Measurements from ENCODE around the gene PCCA.

DNA sequence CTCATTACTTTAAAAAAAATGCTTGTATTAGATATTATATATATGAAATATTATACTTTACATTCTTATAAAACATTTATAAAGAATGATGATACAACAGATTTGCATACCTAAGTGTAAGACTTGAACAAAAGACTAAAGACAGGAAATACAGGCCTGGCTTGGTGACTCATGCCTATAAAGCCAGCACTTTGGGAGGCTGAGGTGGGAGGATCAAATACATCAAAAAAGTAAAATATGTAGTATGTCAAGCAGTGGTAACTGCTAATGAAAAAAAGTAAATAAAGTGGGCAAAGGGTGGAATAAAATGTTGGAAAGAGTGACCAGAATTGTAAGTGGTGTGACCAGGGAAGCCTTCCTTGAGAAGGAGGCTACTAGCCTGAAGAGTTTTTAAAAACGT is 366.0 kb downstream of the PCCA start:
- no peak for TF ChIP-seq TEAD4 (CRISPR knock-in tag; IDR thresholded peaks at IDR 0.05)
- TF ChIP-seq, protein P1, sequence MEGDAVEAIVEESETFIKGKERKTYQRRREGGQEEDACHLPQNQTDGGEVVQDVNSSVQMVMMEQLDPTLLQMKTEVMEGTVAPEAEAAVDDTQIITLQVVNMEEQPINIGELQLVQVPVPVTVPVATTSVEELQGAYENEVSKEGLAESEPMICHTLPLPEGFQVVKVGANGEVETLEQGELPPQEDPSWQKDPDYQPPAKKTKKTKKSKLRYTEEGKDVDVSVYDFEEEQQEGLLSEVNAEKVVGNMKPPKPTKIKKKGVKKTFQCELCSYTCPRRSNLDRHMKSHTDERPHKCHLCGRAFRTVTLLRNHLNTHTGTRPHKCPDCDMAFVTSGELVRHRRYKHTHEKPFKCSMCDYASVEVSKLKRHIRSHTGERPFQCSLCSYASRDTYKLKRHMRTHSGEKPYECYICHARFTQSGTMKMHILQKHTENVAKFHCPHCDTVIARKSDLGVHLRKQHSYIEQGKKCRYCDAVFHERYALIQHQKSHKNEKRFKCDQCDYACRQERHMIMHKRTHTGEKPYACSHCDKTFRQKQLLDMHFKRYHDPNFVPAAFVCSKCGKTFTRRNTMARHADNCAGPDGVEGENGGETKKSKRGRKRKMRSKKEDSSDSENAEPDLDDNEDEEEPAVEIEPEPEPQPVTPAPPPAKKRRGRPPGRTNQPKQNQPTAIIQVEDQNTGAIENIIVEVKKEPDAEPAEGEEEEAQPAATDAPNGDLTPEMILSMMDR (IDR thresholded peaks at IDR 0.05), result no peak
- no peak for TF ChIP-seq SMAD3 (CRISPR knock-in tag; IDR thresholded peaks at IDR 0.05; ENCODE audit: borderline replicate concordance)
- no peak for TF ChIP-seq GABPB1 (CRISPR knock-in tag; IDR thresholded peaks at IDR 0.05)
- TF ChIP-seq ZNF232 (CRISPR knock-in tag; IDR thresholded peaks at IDR 0.05), result no peak
- no peak for TF ChIP-seq KAT7 (CRISPR knock-in tag; IDR thresholded peaks at IDR 0.05; ENCODE audit: borderline replicate concordance)
- no peak for TF ChIP-seq NFE2L1 (CRISPR knock-in tag; IDR thresholded peaks at IDR 0.05)
- no peak for TF ChIP-seq NR3C1 (CRISPR knock-in tag; conservative IDR thresholded peaks at IDR 0.05; ENCODE audit: low read depth)
- no peak for TF ChIP-seq SP1 (CRISPR knock-in tag; conservative IDR thresholded peaks at IDR 0.05)
- no peak for TF ChIP-seq TCF7 (CRISPR knock-in tag; IDR thresholded peaks at IDR 0.05; ENCODE audit: low read depth)
- TF ChIP-seq FOXP1 (CRISPR knock-in tag; IDR thresholded peaks at IDR 0.05; ENCODE audit: borderline replicate concordance), result no peak
- TF ChIP-seq, protein P2, sequence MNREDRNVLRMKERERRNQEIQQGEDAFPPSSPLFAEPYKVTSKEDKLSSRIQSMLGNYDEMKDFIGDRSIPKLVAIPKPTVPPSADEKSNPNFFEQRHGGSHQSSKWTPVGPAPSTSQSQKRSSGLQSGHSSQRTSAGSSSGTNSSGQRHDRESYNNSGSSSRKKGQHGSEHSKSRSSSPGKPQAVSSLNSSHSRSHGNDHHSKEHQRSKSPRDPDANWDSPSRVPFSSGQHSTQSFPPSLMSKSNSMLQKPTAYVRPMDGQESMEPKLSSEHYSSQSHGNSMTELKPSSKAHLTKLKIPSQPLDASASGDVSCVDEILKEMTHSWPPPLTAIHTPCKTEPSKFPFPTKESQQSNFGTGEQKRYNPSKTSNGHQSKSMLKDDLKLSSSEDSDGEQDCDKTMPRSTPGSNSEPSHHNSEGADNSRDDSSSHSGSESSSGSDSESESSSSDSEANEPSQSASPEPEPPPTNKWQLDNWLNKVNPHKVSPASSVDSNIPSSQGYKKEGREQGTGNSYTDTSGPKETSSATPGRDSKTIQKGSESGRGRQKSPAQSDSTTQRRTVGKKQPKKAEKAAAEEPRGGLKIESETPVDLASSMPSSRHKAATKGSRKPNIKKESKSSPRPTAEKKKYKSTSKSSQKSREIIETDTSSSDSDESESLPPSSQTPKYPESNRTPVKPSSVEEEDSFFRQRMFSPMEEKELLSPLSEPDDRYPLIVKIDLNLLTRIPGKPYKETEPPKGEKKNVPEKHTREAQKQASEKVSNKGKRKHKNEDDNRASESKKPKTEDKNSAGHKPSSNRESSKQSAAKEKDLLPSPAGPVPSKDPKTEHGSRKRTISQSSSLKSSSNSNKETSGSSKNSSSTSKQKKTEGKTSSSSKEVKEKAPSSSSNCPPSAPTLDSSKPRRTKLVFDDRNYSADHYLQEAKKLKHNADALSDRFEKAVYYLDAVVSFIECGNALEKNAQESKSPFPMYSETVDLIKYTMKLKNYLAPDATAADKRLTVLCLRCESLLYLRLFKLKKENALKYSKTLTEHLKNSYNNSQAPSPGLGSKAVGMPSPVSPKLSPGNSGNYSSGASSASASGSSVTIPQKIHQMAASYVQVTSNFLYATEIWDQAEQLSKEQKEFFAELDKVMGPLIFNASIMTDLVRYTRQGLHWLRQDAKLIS (CRISPR knock-in tag; IDR thresholded peaks at IDR 0.05; ENCODE audit: borderline replicate concordance), result no peak
- TF ChIP-seq ZNF317 (CRISPR knock-in tag; IDR thresholded peaks at IDR 0.05; ENCODE audit: borderline replicate concordance, low read depth), result no peak
